ENCODE measurements around the gene GRAMD1A. TPM values are rescaled to one million over a fixed set of nuclear protein-coding genes. Genes with fewer than 3 reads are reported as not detected.
A peak's percentile ranks its signal among the peaks of the same experiment; 100 is the strongest.

GRAMD1A gene
- polyA plus RNA-seq, 1 of the 3 experiments (the other 2 are of a cell fraction) = 81.9 TPM

GRCh38 chr19:35062942-35063341 lies 62.8 kb downstream of the GRAMD1A start (continued):
- TF ChIP-seq FOXM1 (IDR thresholded peaks at IDR 0.05; ENCODE audit: low read depth) (no peak), USF1 (IDR thresholded peaks at IDR 0.05; ENCODE audit: borderline replicate concordance, low read depth) (no peak), ZBTB33 (IDR thresholded peaks at IDR 0.05; ENCODE audit: borderline replicate concordance, low read depth) (no peak)

GRCh38 chr19:35063940-35064818 lies 64.1 kb downstream of the GRAMD1A start:
- Histone ChIP-seq H3K9me3 (no peaks in the 10 kb centered on the region), H3F3A (replicated peaks; ENCODE audit: insufficient read depth) (no peaks in the 10 kb centered on the region), H3K27me3 (ENCODE audit: insufficient read depth) (peaks cover 26% of the 10 kb centered on the region; the same call in 1 of the 2 replicates), H4K20me1 (ENCODE audit: insufficient read depth) (no peaks in the 10 kb centered on the region), H3K4me2 (no peak overlapping the region), H3K27ac (ENCODE audit: low read depth in 2 of 2, low read length in 1 of 2) (no peak overlapping the region), H3K79me2 (ENCODE audit: insufficient read depth) (no peaks in the 10 kb centered on the region), H3K4me1 (ENCODE audit: control insufficient read depth in 1 of 2, insufficient read depth in 2 of 2, low read depth in 1 of 2, low read length in 1 of 2) (no peaks in the 10 kb centered on the region; a peak in 1 of 4 replicates), H3K4me3 (ENCODE audit: low read depth in 2 of 2, low read length in 1 of 2) (no peak overlapping the region), H2AFZ (ENCODE audit: low read depth) (no peak overlapping the region), H3K9ac (no peak overlapping the region), H3K9me2 (no peaks in the 10 kb centered on the region), H3K36me3 (replicated peaks in 1 of 2; ENCODE audit: control insufficient read depth in 1 of 2, insufficient read depth in 2 of 2, low read length in 1 of 2) (no peaks in the 10 kb centered on the region)
- TF ChIP-seq SMC3 (IDR thresholded peaks at IDR 0.05; ENCODE audit: low read depth, low read length) (no peak), JUND (IDR thresholded peaks at IDR 0.05) (0 out of 2 replicates have a peak, but pooled peaks have one; percentile 31), FOSL2 (IDR thresholded peaks at IDR 0.05; ENCODE audit: borderline replicate concordance, low read depth) (peak; percentile 58; the same call in 1 of the 2 replicates)
- ChIA-PET POLR2A (no interaction called here), CTCF (interaction anchor here (0.8 to 1.8 kb wide), 6 partner anchors 9 to 78 kb away, joined by 3 to 8 read pairs (median 4); partner anchors contain the start of gene LGI4)
- 65% methylated on average over 10 of the region's 10 CpGs for WGBS (ENCODE audit: low lambda C conversion rate)
- DNase-seq = no peak

GRCh38 chr19:35065574-35065973 lies 65.5 kb downstream of the GRAMD1A start:
- no peak overlapping the region for H3K27ac ChIP-seq (ENCODE audit: low read depth in 2 of 2, low read length in 1 of 2)
- no peaks in the 10 kb centered on the region for H3K9me3 ChIP-seq
- H3K4me2 ChIP-seq = no peak overlapping the region
- H3K9ac ChIP-seq = no peak overlapping the region
- H3K27me3 ChIP-seq (ENCODE audit: insufficient read depth) = peaks cover 14% of the 10 kb centered on the region; the same call in 1 of the 2 replicates
- H3K4me1 ChIP-seq (ENCODE audit: control insufficient read depth in 1 of 2, insufficient read depth in 2 of 2, low read depth in 1 of 2, low read length in 1 of 2) = no peaks in the 10 kb centered on the region; a peak in 1 of 4 replicates
- H4K20me1 ChIP-seq (ENCODE audit: insufficient read depth) = no peaks in the 10 kb centered on the region
- H2AFZ ChIP-seq (ENCODE audit: low read depth) = no peak overlapping the region
- no peaks in the 10 kb centered on the region for H3K9me2 ChIP-seq
- ChIA-PET CTCF (interaction anchor here (1.1 to 2.8 kb wide), 9 partner anchors 10 to 76 kb away, joined by 3 to 51 read pairs (median 13); partner anchors contain the start of gene FXYD7), POLR2A (no interaction called here)
- DNase-seq = no peak
- no peak overlapping the region for H3K4me3 ChIP-seq (ENCODE audit: low read depth in 2 of 2, low read length in 1 of 2)
- WGBS (ENCODE audit: low lambda C conversion rate) = 60% methylated on average over 2 of the region's 10 CpGs
- H3F3A ChIP-seq (replicated peaks; ENCODE audit: insufficient read depth) = no peaks in the 10 kb centered on the region
- no peaks in the 10 kb centered on the region for H3K79me2 ChIP-seq (ENCODE audit: insufficient read depth)
- H3K36me3 ChIP-seq (replicated peaks in 1 of 2; ENCODE audit: control insufficient read depth in 1 of 2, insufficient read depth in 2 of 2, low read length in 1 of 2) = no peaks in the 10 kb centered on the region
- TF ChIP-seq CTCF (IDR thresholded peaks at IDR 0.05) (no peak), POLR2AphosphoS5 (IDR thresholded peaks at IDR 0.05; ENCODE audit: low read depth, low read length) (no peak), FOXM1 (IDR thresholded peaks at IDR 0.05; ENCODE audit: low read depth) (no peak), SMC3 (IDR thresholded peaks at IDR 0.05; ENCODE audit: low read depth, low read length) (no peak), NRF1 (IDR thresholded peaks at IDR 0.05; ENCODE audit: low read depth, low read length) (no peak), GATA2 (CRISPR knock-in tag; IDR thresholded peaks at IDR 0.05) (no peak), ELF1 (IDR thresholded peaks at IDR 0.05) (no peak), FOXJ3 (CRISPR knock-in tag; IDR thresholded peaks at IDR 0.05) (no peak), TCF12 (IDR thresholded peaks at IDR 0.05) (no peak), GABPA (IDR thresholded peaks at IDR 0.05; ENCODE audit: low read depth) (no peak), RXRA (IDR thresholded peaks at IDR 0.05; ENCODE audit: borderline replicate concordance, low read depth) (no peak), MEF2A (IDR thresholded peaks at IDR 0.05; ENCODE audit: borderline replicate concordance, low read depth) (no peak), MAX (IDR thresholded peaks at IDR 0.05; ENCODE audit: low read depth) (no peak), TEAD4 (IDR thresholded peaks at IDR 0.05; ENCODE audit: borderline replicate concordance, insufficient read depth) (no peak), RCOR1 (IDR thresholded peaks at IDR 0.05; ENCODE audit: low read length) (no peak), EP300 (IDR thresholded peaks at IDR 0.05; ENCODE audit: borderline replicate concordance in 1 of 2, low read depth in 1 of 2, low read length in 1 of 2) (no peak), FOSL2 (IDR thresholded peaks at IDR 0.05; ENCODE audit: borderline replicate concordance, low read depth) (no peak)

All from SK-N-SH (cell line).